Neural cell (in vitro differentiated cells): Measurements from ENCODE around the gene UQCR11. TPM values are rescaled to one million over a fixed set of nuclear protein-coding genes. Genes with fewer than 3 reads are reported as not detected.

Experiments used
- H2AFZ ChIP-seq: fragments of 200-600, 300-800 bp; sonication (generic), shearing (Covaris generic); 2 replicates; pipeline ENCODE4 v1.6.0; 2014; ENCODE audit warnings: low read depth, mild to moderate bottlenecking, antibody characterized with exemption, low read length, moderate library complexity
- H3F3A ChIP-seq: fragments of 200-600 bp; shearing (Covaris generic); 2 replicates; pipeline ENCODE4 v1.6.1; 2016; ENCODE audit warnings: mild to moderate bottlenecking, moderate library complexity, mixed read lengths, antibody characterized with exemption, low read length; ENCODE audit not compliant: insufficient read depth, poor library complexity, severe bottlenecking
- H3K27ac ChIP-seq: fragments of 200-600, 300-800 bp; sonication (generic), shearing (Covaris generic); 2 replicates; pipeline ENCODE4 v1.5.1; 2014; ENCODE audit warnings: mild to moderate bottlenecking, low read length, moderate library complexity
- H3K27me3 ChIP-seq: fragments of 300-800, 200-600 bp; sonication (generic), shearing (Covaris generic); 2 replicates; pipeline ENCODE4 v1.6.0; 2014; ENCODE audit warnings: mild to moderate bottlenecking, low read depth, low read length, moderate library complexity; ENCODE audit not compliant: insufficient read depth
- H3K36me3 ChIP-seq: fragments of 300-800, 200-600 bp; sonication (generic), shearing (Covaris generic); 2 replicates; pipeline ENCODE4 v1.5.1; 2014; ENCODE audit warnings: mild to moderate bottlenecking, antibody characterized with exemption, low read length, moderate library complexity; ENCODE audit not compliant: insufficient read depth
- H3K4me2 ChIP-seq: fragments of 300-800, 200-600 bp; sonication (generic), shearing (Covaris generic); 2 replicates; pipeline ENCODE4 v1.6.0; 2014; ENCODE audit warnings: mild to moderate bottlenecking, low read length
- H3K4me3 ChIP-seq: fragments of 300-800, 200-600 bp; sonication (generic), shearing (Covaris generic); 2 replicates; pipeline ENCODE4 v1.5.1; 2014; ENCODE audit warnings: mild to moderate bottlenecking, low read length, moderate library complexity
- H3K79me2 ChIP-seq: fragments of 200-600 bp; shearing (Covaris generic); replicated peaks from 2 replicates; pipeline ENCODE4 v1.6.0; 2014; ENCODE audit warnings: mild to moderate bottlenecking, low read length, moderate library complexity; ENCODE audit not compliant: insufficient read depth
- H3K9ac ChIP-seq: fragments of 300-800, 200-600 bp; sonication (generic), shearing (Covaris generic); 2 replicates; pipeline ENCODE4 v1.6.1; 2016; ENCODE audit warnings: mild to moderate bottlenecking, low read length, mixed read lengths
- H3K9me2 ChIP-seq: fragments of 200-600 bp; shearing (Covaris generic); 2 replicates; pipeline ENCODE4 v1.6.1; 2016; ENCODE audit warnings: mild to moderate bottlenecking, low read length, mixed read lengths; ENCODE audit not compliant: insufficient read depth
- H3K9me3 ChIP-seq: fragments of 200-600, 300-800 bp; sonication (generic), shearing (Covaris generic); 2 replicates; pipeline ENCODE4 v1.6.1; 2016; ENCODE audit warnings: mild to moderate bottlenecking, mixed run types, low read length, moderate library complexity, mixed read lengths
- H4K20me1 ChIP-seq: fragments of 200-600 bp; shearing (Covaris generic); 2 replicates; pipeline ENCODE4 v1.6.1; 2016; ENCODE audit warnings: mild to moderate bottlenecking, mixed run types; ENCODE audit not compliant: insufficient read depth
- MXI1 ChIP-seq: fragments of 450-650 bp; conservative IDR thresholded peaks from 2 replicates; pipeline ENCODE4 v1.6.1; 2014; ENCODE audit warnings: antibody characterized with exemption, mild to moderate bottlenecking; ENCODE audit not compliant: poor library complexity, severe bottlenecking
- POLR2AphosphoS5 ChIP-seq: IDR thresholded peaks from 2 replicates; pipeline ENCODE4 v1.6.1; 2012
- RAD21 ChIP-seq: fragments of 450-650 bp; conservative IDR thresholded peaks from 2 replicates; pipeline ENCODE4 v1.6.1; 2014; ENCODE audit warnings: antibody characterized with exemption, mild to moderate bottlenecking, moderate library complexity
- SMC3 ChIP-seq: fragments of 450-650 bp; conservative IDR thresholded peaks from 2 replicates; pipeline ENCODE4 v1.6.1; 2014; ENCODE audit warnings: antibody characterized with exemption, mild to moderate bottlenecking, moderate library complexity; ENCODE audit not compliant: poor library complexity
- TAF1 ChIP-seq: IDR thresholded peaks from 2 replicates; pipeline ENCODE4 v1.6.1; 2012; ENCODE audit warnings: low read depth
- polyA plus RNA-seq: library from polyadenylated mRNA; depleted of rRNA; stranded (reverse); fragments of >200 nt; gene quantifications from 2 replicates; pipeline ENCODE4 v1.2.3, GENCODE V29; 2014
- TF ChIP-seq, protein P1 (sequence below): fragments of 450-650 bp; IDR thresholded peaks from 2 replicates; pipeline ENCODE4 v1.5.1; 2014; ENCODE audit warnings: antibody characterized with exemption, mild to moderate bottlenecking, moderate library complexity; ENCODE audit not compliant: poor library complexity, severe bottlenecking

The UQCR11 gene
- polyA plus RNA-seq, 1 donor from 2014 or later, result 204 TPM

DNA sequence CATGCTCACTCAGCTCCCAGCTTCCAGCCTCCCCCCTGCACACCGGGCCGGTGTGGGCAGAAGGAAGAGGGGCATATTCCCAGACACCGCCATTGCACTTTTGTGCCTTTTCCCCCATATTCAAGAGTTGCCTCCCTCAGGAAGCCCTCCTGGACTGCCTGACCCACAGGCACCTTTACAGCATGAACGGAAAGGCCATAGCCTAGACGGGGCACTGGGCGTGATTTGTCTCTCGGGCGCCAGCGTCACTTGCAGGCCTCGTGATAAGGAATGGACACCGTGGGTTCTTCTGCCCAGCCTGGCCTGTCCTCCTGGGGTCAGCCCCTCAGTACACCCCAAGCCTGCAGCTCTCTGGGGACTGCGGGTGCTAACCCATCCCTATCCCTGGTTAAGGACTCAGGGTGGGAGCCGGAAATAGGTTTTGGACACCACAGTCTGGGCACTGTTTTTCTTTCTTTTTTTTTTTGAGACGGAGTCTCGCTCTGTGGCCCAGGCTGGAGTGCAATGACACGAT, 933 bp upstream of the UQCR11 start:
- H3K9ac ChIP-seq, result peak overlapping the region; percentile 94
- H3F3A ChIP-seq, result no peaks in the 10 kb centered on the region
- H3K9me3 ChIP-seq, result no peaks in the 10 kb centered on the region
- no peaks in the 10 kb centered on the region for H3K9me2 ChIP-seq
- H4K20me1 ChIP-seq, result no peaks in the 10 kb centered on the region
- H3K4me3 ChIP-seq, result peak overlapping the region; percentile 97
- TF ChIP-seq SMC3, result peak; percentile 25
- TF ChIP-seq, protein P1, sequence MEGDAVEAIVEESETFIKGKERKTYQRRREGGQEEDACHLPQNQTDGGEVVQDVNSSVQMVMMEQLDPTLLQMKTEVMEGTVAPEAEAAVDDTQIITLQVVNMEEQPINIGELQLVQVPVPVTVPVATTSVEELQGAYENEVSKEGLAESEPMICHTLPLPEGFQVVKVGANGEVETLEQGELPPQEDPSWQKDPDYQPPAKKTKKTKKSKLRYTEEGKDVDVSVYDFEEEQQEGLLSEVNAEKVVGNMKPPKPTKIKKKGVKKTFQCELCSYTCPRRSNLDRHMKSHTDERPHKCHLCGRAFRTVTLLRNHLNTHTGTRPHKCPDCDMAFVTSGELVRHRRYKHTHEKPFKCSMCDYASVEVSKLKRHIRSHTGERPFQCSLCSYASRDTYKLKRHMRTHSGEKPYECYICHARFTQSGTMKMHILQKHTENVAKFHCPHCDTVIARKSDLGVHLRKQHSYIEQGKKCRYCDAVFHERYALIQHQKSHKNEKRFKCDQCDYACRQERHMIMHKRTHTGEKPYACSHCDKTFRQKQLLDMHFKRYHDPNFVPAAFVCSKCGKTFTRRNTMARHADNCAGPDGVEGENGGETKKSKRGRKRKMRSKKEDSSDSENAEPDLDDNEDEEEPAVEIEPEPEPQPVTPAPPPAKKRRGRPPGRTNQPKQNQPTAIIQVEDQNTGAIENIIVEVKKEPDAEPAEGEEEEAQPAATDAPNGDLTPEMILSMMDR, result peak; percentile 24
- TF ChIP-seq POLR2AphosphoS5, result no peak
- H3K4me2 ChIP-seq, result peak overlapping the region; percentile 79
- no peaks in the 10 kb centered on the region for H3K27me3 ChIP-seq
- H2AFZ ChIP-seq, result peak overlapping the region; percentile 48
- H3K79me2 ChIP-seq, result peaks cover 36% of the 10 kb centered on the region
- H3K27ac ChIP-seq, result peak overlapping the region; percentile 94
- no peaks in the 10 kb centered on the region for H3K36me3 ChIP-seq

DNA sequence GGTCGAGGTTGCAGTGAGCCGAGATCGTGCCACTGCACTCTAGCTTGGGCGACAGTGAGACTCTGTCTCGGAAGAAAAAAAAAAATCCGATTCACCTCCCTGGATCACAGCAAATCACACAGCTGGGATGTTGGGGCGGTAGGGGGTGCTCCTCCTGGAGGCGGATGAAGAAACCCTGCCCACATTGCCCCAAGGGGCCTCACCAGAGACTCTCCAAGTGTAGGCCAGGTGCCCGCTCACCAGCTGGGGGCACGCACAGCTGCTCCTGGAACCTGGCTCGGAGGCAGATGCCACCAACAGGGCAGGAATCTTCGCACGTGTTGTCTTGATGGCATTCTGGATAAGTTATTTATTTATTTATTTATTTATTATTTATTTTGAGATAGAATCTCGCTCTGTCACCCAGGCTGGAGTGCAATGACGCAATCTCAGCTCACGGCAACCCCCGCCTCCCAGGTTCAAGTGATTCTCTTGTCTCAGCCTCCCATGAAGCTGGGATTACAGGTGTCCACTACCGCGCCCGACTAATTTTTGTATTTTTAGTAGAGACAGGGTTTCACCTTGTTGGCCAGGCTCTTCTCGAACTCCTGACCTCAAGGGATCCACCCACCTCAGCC, 3.1 kb downstream of the UQCR11 start:
- Histone ChIP-seq H3K4me3 (no peak overlapping the region), H3K9me2 (no peaks in the 10 kb centered on the region), H2AFZ (no peak overlapping the region), H3K9me3 (no peaks in the 10 kb centered on the region), H3F3A (no peaks in the 10 kb centered on the region), H3K27me3 (no peaks in the 10 kb centered on the region), H3K4me2 (no peak overlapping the region), H3K9ac (no peak overlapping the region), H3K36me3 (peaks cover 6% of the 10 kb centered on the region), H4K20me1 (peaks cover 5% of the 10 kb centered on the region), H3K27ac (no peak overlapping the region), H3K79me2 (peaks cover 36% of the 10 kb centered on the region)
- TF ChIP-seq TAF1, result no peak
- TF ChIP-seq POLR2AphosphoS5, result no peak

DNA sequence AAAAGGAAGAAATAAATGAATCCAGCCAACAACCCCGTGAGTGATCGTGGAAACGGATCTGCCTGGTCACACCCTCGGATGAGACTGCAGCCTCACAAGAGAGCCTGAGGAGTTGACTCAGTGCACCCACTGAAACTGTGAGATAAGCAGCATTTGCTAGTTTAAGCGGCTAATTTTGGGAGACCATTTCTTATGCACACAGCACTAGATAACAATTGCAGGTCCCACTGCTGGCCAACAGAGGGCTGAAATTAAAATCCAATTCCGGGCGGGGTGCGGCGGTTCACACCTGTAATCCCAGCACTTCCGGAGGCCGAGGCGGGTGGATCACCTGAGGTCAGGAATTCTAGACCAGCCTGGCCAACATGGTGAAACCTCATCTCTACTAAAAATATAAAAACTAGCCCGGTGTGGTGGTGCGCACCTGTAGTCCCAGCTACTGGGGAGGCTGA, 3.6 kb downstream of the UQCR11 start:
- Histone ChIP-seq H3K27me3 (no peaks in the 10 kb centered on the region), H3K36me3 (peaks cover 6% of the 10 kb centered on the region), H2AFZ (no peak overlapping the region), H3K79me2 (peaks cover 36% of the 10 kb centered on the region), H3K27ac (no peak overlapping the region), H4K20me1 (peaks cover 5% of the 10 kb centered on the region), H3K4me2 (no peak overlapping the region), H3K9me2 (no peaks in the 10 kb centered on the region), H3K9ac (no peak overlapping the region), H3K9me3 (no peaks in the 10 kb centered on the region), H3K4me3 (no peak overlapping the region), H3F3A (no peaks in the 10 kb centered on the region)
- TF ChIP-seq MXI1, result no peak
- TF ChIP-seq RAD21, result no peak
- TF ChIP-seq, protein P1, result no peak
- no peak for TF ChIP-seq SMC3
- no peak for TF ChIP-seq POLR2AphosphoS5
- no peak for TF ChIP-seq TAF1
